Superior temporal gyrus (tissue), 1 donor: ENCODE measurements around the gene MRPS24.
"Not testable (repeated sequence)": the region's sequence is repeated elsewhere in the genome, so short reads cannot be mapped to it uniquely, and the experiment has no call there.

ENCODE experiments used
- DNase-seq: peaks from one replicate; pipeline ENCODE4 v3.0.0-alpha.2; 2016; ENCODE audit errors: extremely low spot score

Gene MRPS24

DNA sequence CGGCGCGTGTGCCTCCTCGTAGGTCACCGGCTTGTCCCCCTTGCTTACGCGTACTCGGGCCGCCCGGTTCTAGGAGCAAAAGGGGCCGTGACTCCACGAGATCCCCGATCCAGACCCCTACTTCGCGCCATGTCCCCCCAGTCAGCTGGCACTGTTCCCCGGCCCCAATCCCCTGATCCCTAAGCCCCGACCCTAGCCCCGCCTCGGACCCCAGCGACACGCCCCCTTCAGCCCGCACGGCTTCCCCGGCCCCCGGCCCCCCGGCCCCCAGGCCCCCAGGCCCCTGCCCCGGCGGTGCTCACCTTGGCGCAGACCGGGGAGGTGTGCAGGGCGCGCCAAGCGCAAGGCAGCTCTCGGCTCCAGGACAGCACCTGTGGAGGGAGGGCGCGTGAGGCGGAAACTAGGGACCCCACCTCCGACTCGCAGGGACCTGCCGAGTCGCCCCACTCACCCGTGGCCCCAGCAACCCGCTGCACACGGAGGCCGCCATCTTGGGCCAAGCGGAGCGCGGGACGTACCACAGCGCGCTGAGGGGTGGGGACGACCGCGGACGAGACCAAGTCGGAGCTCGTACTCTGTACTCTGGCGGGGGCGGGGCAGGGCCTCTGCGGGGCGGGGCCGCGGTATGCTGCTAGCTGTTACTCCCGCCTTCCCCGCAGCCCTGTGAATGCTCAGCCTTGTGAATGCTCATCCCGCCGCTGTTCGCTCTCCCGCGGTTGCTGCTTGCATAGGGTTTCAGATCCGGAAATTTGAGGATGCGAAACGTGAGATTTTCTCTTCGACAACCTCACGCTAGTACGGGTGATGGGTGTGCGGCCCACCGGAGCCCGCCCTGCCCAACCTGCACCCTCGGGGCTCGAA, at the start of gene MRPS24:
Gene MRPS24 (minus strand): TSS at position 512 of the 861 bp plus-strand sequence. CDS start 22 bp downstream, at position 490.
- DNase-seq, result peak; percentile 89

DNA sequence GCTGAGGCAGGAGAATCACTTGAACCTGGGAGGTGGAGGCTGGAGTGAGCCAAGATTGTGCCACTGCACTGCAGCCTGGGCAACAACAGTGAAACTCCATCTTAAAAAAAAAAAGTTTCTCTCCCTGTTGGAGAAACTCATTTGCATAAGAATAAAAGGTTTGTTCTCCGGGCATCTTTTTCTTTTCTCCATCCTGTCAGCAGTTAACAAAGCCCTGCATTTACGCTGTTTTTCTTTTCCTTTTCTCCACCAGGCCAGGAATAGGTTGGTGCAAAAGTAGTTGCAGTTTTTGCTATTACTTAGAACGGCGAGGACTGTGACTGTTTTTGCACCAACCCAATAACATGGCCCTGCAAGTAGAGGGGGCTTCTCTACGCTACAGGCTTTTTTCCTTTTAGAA, 46.6 kb upstream of the MRPS24 start:
- DNase-seq, result no peak

DNA sequence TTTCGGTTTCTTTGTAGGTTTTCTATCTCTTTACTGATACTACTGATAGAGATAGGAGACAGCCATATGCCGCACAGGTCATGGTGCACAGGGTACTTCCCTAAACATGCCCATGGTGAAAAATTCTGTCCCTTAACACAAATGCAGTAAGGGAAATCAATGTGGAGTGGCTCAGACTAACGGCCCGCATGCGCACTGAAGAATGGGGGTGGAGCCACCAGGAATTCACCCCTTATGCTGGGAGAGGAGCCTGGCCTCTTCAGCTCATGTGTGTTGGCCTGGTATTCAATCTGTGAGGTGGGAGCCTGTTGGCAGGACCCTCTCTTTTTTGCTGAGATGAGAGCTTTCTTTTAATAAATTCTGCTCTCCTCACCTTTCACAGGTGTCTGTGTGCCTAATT, 45.5 kb upstream of the MRPS24 start:
- DNase-seq, result no peak

DNA sequence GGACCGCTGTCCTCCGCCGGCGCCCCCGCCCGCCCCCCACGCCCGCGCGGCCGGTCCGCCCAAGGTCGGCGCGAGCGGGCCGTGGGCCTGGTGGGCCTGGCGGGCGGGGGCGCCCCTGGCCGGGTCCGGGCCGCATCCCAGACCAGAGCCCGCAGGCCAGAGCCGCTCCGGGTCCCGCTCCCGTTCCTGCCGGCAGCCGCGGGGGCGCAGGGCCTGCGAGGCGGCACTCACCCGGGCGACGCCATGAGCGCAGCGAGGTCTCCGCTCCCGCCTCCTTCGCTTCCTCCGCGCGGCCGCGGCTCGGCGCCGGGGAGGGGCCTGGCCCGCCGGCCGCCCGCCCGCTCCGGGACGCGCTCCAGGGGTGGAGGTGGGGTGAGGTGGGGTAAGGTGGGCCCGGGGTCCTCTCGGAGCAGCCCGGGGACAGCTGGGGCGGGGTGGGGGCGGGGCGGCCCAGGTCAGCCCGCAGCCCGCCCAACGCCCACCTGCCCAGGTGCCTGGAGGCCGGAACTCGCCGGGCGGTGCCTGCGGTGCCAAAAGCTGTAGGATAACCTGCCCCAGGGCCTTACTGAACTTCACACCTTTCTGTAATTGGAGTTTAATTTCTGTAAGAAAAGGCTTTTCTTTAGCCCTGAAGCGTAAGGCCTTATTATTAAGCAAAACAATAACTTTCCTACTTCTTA, 37.2 kb upstream of the MRPS24 start, which contains the start of gene URGCP:
Gene URGCP (minus strand): TSS at position 266 of the 680 bp plus-strand sequence. CDS start 21 bp downstream, at position 245.
- DNase-seq, result no peak

DNA sequence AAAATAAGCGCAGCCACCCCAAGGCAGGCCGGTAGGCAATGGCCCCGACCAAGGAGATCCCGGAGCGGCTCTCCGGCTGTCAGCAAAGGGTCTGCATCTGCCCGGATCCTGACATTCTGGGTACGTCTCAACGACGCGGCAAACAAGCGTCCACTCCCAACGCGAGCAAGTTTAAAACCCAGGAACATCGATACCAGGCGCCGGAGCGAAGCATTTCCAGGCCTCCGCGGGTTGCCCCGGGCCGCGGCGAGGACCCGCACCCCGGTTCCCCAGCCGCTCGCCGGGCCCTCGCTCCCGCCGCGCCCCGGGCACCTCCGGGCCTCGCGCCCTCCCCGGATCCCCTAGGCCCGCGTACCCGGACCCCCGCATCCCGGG, 36.6 kb upstream of the MRPS24 start:
- DNase-seq, result peak; percentile 46

DNA sequence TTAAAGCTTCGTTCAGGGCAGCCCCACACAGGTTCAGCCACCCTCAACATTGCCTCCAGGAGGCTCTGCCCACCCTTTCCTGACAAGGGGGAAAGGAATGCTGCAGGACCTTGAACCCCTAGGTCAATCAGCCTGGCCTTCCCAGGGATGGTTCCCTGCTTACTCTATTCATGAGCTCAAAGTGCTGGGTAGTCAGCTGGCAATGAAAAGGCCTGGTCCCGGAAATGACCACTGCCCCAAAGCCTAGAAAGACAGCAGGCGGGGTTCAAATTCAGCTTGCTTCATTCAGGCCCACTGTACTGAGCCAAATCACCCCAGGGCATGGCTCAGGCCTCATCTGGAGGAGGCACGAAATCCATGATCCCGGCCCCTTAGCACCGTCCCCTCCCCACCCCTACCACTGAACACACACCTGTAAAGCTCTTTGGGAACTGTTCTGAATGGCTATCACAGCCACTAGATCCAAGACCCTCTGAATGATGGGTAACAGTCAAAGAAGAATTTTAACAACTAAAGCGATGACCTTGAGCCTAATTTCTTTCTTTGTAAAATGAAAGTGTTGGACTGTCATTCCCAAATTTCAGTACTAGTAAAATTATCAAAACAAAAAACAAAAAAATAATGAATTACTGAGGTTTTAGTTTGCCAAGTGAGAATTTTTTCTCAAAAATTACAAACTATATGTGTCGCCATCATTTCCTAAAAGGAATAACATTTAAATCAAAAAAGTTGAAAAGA, 36.1 kb upstream of the MRPS24 start:
- DNase-seq, result no peak

DNA sequence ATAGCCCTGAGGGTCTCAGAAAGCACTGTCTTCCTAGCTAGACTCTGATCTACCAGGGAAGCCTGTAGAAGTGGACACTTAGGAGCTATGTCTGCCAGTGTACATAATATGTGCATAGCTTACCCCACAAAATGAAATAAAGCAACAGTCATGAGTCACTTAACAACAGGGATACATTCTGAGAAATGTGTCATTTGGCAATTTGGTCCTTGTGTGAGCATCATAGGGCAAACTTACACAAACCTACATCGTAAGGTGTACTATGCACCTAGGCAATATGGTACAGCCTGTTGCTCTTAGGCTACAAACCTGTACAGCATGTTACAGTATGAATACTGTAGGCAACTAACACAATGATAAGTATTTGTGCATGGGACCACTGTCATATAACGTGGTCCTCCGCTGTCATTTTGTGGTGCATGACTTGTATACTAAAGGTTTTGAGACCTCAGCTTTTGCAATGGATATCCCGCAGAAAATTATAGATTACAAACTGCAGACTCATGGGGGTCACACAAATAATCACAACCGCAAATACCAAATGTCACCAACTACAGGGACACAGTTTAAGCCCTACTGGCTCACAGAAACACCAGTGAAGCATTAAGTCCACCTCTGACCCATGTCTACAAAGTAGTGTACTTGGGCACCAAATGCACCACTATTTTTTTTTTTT, 35.4 kb upstream of the MRPS24 start:
- no peak for DNase-seq

DNA sequence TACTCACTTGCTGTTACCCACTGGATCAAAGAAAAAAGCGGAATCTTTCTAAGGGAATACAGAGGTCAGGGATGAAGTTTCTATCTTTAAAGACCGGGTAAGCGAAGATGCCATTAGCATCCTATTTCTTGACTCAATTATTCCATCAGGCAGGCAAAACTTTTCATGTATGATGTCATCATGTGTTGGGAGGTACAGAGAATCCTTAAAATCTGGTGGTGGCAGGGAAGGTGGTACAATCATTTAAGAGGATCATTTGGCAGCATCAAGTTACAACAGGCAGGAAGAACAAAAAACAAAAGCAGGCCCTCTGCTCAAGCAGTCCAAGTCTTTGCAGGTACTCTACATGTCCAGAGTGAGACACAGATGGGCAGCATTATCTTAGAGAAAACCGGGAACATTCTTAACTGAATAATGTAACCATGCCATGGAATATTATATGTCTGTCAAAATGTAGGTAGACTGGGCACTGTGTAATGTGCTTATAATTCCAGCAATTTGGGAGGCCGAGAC, 33.3 kb upstream of the MRPS24 start:
- DNase-seq, result no peak

DNA sequence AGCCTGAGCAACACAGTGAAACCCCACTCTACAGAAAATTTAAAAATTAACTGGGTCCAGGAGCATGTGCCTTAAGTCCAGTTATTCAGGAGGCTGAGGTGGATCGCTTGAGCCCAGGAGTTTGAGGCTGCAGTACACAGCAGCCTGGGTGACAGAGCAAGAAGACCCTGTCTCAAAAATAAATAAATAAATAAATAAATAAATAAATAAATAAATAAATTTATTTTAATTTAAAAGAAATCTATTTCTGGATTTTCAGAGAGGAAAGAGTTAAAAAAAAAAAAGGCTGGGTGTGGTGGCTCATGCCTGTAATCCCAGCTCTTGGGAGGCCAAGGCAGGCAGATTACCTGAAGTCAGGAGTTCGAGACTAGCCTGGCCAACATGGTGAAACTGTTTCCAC, 29.3 kb upstream of the MRPS24 start:
- not testable (repeated sequence) for DNase-seq

DNA sequence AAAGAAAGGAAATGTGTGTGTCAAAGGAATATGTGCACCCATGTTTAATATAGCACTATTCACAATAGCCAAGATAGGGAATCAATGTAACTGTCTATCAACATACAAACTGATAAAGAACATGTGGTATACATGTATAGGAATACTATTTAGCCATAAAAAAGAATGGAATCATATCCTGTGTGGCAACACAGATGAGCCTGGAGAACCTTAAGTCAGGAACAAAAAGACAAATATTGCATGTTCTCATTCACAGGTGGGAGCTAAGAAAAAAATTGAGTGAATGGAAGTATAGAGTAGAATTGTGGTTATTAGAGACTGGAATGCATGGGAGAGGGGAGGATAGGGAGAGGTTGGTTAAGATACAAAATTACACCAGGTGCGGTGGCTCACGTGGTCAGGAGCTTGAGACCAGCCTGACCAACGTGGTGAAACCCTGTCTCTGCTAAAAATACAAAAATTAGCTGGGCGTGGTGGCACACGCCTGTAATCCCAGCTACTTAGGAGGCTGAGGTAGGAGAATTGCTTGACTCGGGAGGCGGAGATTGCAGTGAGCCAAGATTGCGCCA, 26.6 kb upstream of the MRPS24 start:
- no peak for DNase-seq

DNA sequence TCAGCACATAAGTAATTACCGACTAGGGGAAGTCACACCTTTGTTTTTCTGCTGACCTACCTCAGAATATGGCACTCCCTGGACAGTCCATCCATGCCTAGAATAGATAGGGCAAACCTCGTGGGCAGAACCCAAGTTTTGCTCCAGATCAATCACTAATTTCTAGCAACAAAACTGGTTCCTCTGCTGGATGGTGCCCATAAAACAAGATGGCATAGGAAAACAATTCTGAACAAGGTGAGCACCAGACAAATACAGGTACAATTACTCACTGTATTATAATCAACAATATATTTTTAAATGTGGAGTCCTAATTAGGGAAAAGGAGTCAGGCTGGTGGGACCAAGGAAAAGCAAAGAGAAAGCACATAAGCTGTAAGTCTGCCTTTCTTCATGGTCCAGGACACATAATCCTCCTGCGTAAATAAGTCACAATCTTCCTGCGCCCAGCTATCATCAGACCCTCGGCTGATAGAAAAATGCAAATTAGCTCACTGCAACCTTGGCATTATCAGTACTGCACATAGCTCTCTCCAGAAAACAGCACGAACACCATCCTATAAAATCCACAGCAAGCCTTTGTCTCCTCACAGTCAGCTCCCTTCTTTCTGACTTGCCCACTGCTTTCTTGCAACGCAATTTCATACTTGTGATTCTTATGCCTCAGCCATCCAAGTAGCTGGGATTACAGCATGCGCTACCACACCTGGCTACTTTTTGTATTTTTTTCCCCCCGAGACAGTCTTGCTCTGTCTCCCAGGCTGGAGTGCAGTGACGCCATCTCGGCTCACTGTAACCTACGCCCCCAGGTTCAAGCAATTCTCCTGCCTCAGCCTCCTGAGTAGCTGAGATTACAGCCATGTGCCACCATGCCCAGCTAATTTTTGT, 22.0 kb upstream of the MRPS24 start:
- DNase-seq, result no peak

DNA sequence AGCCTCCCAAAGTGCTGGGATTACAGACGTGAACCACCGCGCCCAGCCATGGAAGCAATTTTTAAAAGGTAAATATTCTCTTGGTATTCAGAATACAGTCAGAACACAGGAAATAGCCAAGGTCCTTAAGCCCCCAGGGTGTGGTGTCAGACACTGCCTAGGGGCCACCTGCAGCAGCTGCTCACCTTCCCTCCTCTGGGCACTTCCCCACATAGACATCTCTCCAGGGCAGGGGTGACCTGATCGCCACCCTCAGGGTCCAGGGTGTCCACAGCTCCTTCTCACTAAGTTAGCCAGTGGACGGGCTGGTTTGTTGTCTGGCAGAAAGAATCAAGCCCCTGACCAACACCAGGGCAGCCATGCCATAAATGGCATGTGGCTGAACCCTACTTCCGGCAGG, 21.2 kb upstream of the MRPS24 start:
- no peak for DNase-seq

DNA sequence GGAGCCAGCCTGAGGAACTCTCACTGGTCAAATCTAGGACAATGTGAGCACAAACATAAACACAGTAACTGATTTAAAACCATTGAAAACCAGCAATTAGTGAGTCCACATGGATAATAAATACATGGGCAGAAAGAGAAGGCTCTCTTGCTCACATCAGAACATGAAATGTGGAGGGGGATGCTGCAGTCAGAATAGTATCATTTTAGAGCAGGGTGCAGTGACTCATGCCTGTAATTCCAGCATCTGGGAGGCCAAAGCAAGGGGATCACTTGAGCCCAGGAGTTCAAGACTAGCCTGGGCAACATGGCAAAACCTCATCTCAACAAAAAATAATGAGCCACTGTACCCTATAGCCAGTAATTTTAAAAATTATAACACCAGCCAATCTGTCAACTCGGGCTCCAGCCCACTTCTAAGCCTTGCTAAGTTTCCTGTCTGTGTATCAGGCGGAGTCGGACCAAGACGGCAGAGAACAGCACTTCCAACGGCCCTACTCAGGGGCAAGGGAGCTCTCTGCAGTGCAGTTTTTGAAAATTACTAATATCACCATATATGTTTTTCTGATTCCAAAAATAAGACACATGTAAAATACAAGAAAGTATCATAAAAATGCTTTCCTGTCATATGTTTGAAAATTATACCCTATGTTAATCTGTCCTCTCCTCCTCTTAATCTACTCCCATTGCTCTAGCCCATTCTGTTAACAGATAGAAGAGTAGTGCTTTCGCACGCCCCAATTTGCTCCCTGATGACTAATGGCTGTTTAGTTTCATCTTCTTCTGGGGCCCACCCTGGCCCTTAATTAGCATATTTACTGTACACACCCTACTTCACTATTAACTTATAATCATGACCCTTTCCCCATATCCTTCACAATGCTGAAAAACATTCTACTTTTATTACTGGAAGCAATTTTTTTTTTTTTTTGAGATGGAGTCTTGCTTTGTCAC, 20.0 kb upstream of the MRPS24 start:
- no peak for DNase-seq

DNA sequence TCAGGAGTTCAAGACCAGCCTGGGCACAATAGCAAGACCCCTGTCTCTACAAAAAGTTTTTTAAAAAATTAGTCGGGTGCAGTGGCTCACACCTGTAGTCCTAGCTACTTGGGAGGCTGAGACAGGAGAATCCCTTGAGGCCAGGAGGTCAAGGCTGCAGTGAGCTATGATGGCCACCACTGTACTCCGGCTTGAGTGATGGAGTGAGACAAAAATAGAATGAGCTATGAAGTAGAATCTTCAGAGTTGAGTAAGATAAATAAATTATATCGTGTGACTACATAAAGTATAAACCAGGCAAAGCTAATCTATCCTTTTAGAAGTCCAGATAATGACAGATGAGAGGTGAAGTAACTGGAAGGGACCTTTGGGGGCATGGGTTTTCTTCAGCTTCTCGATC, 15.3 kb upstream of the MRPS24 start:
- DNase-seq, result no peak

DNA sequence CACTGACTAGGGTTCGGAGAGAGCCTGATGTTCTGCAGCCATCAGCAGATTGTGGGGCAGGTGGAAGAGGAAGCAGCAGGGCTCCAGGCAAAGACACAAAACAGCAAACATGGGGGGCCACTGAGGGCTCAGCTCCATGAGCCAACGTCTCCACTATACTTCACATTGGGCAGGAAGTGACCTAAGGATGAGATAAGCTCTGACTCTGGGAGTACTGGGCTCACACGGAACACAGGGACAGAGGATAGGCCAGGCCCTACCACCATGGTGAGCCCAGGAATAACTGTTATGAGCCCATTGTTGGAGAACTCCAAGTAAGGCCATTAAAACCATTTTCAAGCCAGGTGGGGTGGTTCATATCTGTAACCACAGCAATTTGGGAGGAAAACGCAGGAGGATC, 14.9 kb upstream of the MRPS24 start:
- no peak for DNase-seq

DNA sequence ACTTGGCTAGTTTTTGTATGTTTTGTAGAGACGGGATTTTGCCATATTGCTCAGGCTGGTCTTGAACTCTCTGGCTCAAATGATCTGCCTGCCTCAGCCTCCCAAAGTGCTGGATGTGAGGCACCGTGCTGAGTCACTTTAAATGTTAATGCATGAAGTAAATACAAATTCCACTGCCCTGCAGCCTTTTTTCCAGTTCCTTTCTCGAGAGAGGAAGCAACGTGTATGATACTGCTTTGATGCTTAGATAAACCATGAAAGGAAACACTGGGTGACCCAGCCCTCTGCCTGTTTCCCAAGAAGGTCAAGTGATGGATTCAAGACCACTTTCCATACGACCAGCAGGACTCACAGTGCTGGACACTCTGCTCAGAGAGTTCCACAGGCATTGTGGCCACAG, 11.3 kb upstream of the MRPS24 start:
- no peak for DNase-seq

DNA sequence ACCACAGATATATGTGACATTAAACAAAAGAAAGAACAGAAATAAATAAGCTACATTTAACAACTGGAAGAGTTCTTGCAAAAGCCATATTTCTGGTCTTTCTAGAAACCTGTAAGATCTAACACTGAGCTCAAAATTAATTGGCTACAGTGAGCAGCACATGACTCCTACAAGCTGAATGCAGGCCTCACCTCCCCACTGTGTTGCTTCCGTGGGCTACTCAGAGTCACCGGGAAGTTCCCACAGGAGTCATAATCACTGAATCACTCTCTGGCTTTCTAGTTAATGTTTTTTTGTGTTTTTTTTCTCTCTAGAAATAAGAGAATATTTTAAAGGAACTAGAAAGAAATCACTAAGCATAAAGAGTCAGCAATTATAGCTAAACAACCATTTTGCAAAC, 10.2 kb upstream of the MRPS24 start:
- no peak for DNase-seq

DNA sequence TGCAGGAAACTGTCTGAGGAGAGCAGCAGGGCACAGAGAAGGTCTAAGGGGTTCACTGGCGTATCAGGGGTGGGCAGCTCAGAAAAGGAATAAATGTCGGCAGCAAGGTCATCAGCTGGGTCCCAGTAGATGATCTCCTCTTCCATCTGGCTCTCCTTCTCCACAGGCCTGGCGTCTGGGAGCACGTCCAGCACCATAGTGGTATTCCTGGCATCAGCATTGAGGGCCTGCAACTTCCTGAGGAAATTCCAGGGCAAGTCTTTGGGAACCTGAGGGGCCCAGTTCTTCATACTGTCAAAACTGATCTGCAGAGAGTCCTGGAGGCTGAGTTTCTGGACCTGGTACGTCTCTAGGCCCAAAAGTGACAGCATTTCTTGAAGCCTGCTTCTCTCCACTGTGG, 9.6 kb upstream of the MRPS24 start:
- DNase-seq, result no peak
